ENCODE results near the gene FRMD8. TPM values are rescaled to one million over a fixed set of nuclear protein-coding genes. Genes with fewer than 3 reads are reported as not detected.

The FRMD8 gene
- total and polyA plus RNA-seq, 2 of the 4 experiments (the other 2 are of a cell fraction): 11.3 to 19.8 TPM

- WGBS, 2 experiments (ENCODE audit: extremely low coverage in 2 of 2, insufficient read length in 1 of 2): no CpG with 5 or more reads among the region's 9 CpGs
- H4K91ac ChIP-seq (ENCODE audit: insufficient read depth, low read depth, low read length): no peak overlapping the region
- H3K27ac ChIP-seq (ENCODE audit: insufficient read depth, low read length): peak overlapping the region; percentile 28; the same call in 1 of the 2 replicates
- H3K14ac ChIP-seq (replicated peaks; ENCODE audit: low read depth, low read length): peak overlapping the region; percentile 93
- peak overlapping the region; percentile 64 for H2BK5ac ChIP-seq (ENCODE audit: low read depth, low read length, poor library complexity, severe bottlenecking)
- peak overlapping the region; percentile 38 for H3K4me3 ChIP-seq (ENCODE audit: insufficient read depth, low read depth, low read length)
- H3K56ac ChIP-seq (ENCODE audit: extremely low read depth, insufficient read depth, low read length): no peak overlapping the region
- TF ChIP-seq POLR2A (IDR thresholded peaks at IDR 0.05; ENCODE audit: low read depth, low read length) (peak; percentile 74), MXI1 (IDR thresholded peaks at IDR 0.05; ENCODE audit: borderline replicate concordance, low read depth, low read length) (no peak), USF2 (IDR thresholded peaks at IDR 0.05; ENCODE audit: low read depth, low read length) (no peak), CHD1 (IDR thresholded peaks at IDR 0.05; ENCODE audit: low read depth, low read length) (peak; percentile 84; the same call in 1 of the 2 replicates), CEBPB (IDR thresholded peaks at IDR 0.05; ENCODE audit: low read depth, low read length) (peak; percentile 36; the same call in 1 of the 2 replicates)
- H4K8ac ChIP-seq (ENCODE audit: low read depth in 2 of 2, low read length in 2 of 2): no peak overlapping the region
- in situ Hi-C loops (cut with MboI; ENCODE audit: low sequenced_read_pairs): no loop called here
- H3K9ac ChIP-seq (ENCODE audit: low read depth, low read length): peak overlapping the region; percentile 68
- no TSS peak for BruUV-seq (replicated peaks)
- no peak overlapping the region for H4K5ac ChIP-seq (ENCODE audit: low read depth, low read length)
- peak overlapping the region; percentile 78 for H3K4me2 ChIP-seq (ENCODE audit: low read depth, low read length)
- intact Hi-C loops (cut with micrococcal nuclease): no loop called here
- no peaks in the 10 kb centered on the region for H3K9me3 ChIP-seq (ENCODE audit: control insufficient read depth, insufficient read depth, low read length)
- H2AK5ac ChIP-seq (ENCODE audit: low read depth, low read length): no peak overlapping the region
- H3K18ac ChIP-seq (ENCODE audit: low read depth, low read length): no peak overlapping the region
- no peak overlapping the region for H2AK9ac ChIP-seq (replicated peaks; ENCODE audit: low read depth, low read length, poor library complexity)
- no peak overlapping the region for H2BK120ac ChIP-seq (ENCODE audit: low read depth, low read length)
- dilution Hi-C loops (cut with HindIII; ENCODE audit: low sequenced_read_pairs, unreplicated experiment): no loop called here
- no peak overlapping the region for H2BK20ac ChIP-seq (ENCODE audit: low read depth, low read length)
- ATAC-seq (ENCODE audit: low read depth): no peak
- peaks cover 2% of the 10 kb centered on the region; the same call in 1 of the 2 replicates for H3K4me1 ChIP-seq (ENCODE audit: control insufficient read depth, insufficient read depth, low read length)
- no peak overlapping the region for H2BK15ac ChIP-seq (ENCODE audit: low read depth, low read length)
- no peaks in the 10 kb centered on the region; the same call in 1 of the 2 replicates for H3K9me1 ChIP-seq (ENCODE audit: insufficient read depth, low read length)
- no peaks in the 10 kb centered on the region for H3K27me3 ChIP-seq (ENCODE audit: control insufficient read depth, insufficient read depth, low read length)
- DNase-seq: peak; percentile 76
- 0 out of 2 replicates have a peak overlapping the region, but pooled peaks have one; percentile 40 for H3K4ac ChIP-seq (ENCODE audit: low read depth, low read length)
- H3K79me1 ChIP-seq (ENCODE audit: low read depth in 1 of 2, low read length in 2 of 2): peaks cover under 1 to 20% of the 10 kb centered on the region in 2 experiments; a peak in 2 of 4 replicates
- ChIA-PET POLR2A (ENCODE audit: unreplicated experiment) (interaction anchor here (1.7 kb wide), 1 partner anchor 79 kb away, joined by 5 read pairs; no protein-coding TSS in a partner anchor), CTCF (no interaction called here)
- H4K20me1 ChIP-seq (ENCODE audit: insufficient read depth, low read length): peaks cover 97% of the 10 kb centered on the region
- peak overlapping the region; percentile 93 for H3K23ac ChIP-seq (ENCODE audit: low read depth, low read length)
- H2AFZ ChIP-seq (replicated peaks; ENCODE audit: low read length, poor library complexity): no peak overlapping the region
- H3K36me3 ChIP-seq (ENCODE audit: control insufficient read depth, insufficient read depth, low read length): peaks cover 35% of the 10 kb centered on the region
Observed at GRCh38 chr11:65429068-65429681, 42.7 kb downstream of the FRMD8 start.

Measured in IMR-90 (cell line).